Right cardiac atrium (tissue), 5 donors: Measurements from ENCODE around the gene MTA3. TPM values are rescaled to one million over a fixed set of nuclear protein-coding genes. Genes with fewer than 3 reads are reported as not detected.
A peak's percentile ranks its signal among the peaks of the same experiment; 100 is the strongest.

Experiments used
- ATAC-seq, 2 donors: fragments of 200-7000 bp; cut with Tn5 transposase; one replicate each; pipeline versions ENCODE4 v1.8.0 to v1.9.1; 2020; ENCODE audit warnings: moderate library complexity in 2 of 2, mild to moderate bottlenecking in 1 of 2
- DNase-seq, 3 donors: peaks; one replicate each; pipeline ENCODE4 v3.0.0-alpha.2; 2020
- H3K27ac ChIP-seq: one replicate; pipeline ENCODE4 v1.5.1; 2013; ENCODE audit warnings: mild to moderate bottlenecking, low read length, control low read depth, moderate library complexity
- H3K27me3 ChIP-seq: one replicate; pipeline ENCODE4 v1.6.1; 2013; ENCODE audit not compliant: control insufficient read depth, insufficient read depth
- H3K4me1 ChIP-seq: one replicate; pipeline ENCODE4 v1.6.1; 2013; ENCODE audit warnings: low read length; ENCODE audit not compliant: control insufficient read depth, insufficient read depth
- H3K4me3 ChIP-seq: one replicate; pipeline ENCODE4 v1.5.1; 2013; ENCODE audit warnings: low read length, control low read depth
- H3K9me3 ChIP-seq: one replicate; pipeline ENCODE4 v1.6.1; 2013; ENCODE audit warnings: low read length; ENCODE audit not compliant: control insufficient read depth
- WGBS: extraction: QIAGEN DNeasy Blood & Tissue Kit; methylation state at CpG from one replicate; pipeline ENCODE4 v1.1.7; 2013; 5-methylcytosine and 5-hydroxymethylcytosine counted together
- intact Hi-C, 4 donors: fragments of 100-400 bp; cut with DNase I; formaldehyde crosslinking; loops; one replicate each; pipeline versions ENCODE4 v1.11.0 to v1.14.0; 2022 to 2023
- polyA plus RNA-seq: library from polyadenylated mRNA; stranded (reverse); fragments of 200-250 nt; gene quantifications from one replicate; pipeline ENCODE4 v1.2.3, GENCODE V29; 2013
- total RNA-seq, 4 donors: library from RNA; stranded (reverse); fragmentation: NEBNext Ultra II Directional; extraction: Animal tissue kit (Norgen Biotek cat#: 25700); gene quantifications; one replicate each; pipeline ENCODE4 v1.2.1, GENCODE V29; 2021
- donor health status: healthy with polysubstance abuse.
- donor health status: DM: no; HTN: yes; CAD: no.
- donor health status: DM: no; HTN: no; CAD: no.
- donor health status: DM: no; HTN: yes; CAD: no; lungs with severe emphysema.
- donor health status: DM: yes; HTN: yes; CAD: no.

Gene MTA3
- total and polyA plus RNA-seq, 5 donors = 24.6 to 31.0 (median 27.6) TPM

DNA sequence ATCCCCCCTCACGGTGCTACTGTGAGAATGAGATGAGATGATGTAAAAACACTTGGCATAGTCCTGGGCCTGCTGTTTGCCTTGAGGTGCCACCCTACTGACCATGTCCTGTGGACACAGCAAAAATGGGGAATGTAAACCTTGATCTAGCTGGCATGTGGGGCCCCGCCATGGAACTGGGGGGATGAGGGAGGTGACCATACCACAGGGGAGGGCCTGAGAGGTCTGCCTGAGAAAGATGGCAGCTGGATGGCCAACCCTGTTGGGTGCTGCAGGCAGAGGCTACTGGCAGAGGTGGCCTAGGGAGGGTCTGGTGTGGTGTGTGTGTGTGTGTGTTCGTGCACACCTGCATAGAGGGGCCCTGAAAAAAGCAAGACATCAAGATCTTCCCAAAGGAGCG is 223.2 kb downstream of the MTA3 start:
- no peak for DNase-seq
- no peak overlapping the region for H3K27ac ChIP-seq
- intact Hi-C loops = no loop called here
- no peak overlapping the region for H3K4me3 ChIP-seq
- no peaks in the 10 kb centered on the region for H3K27me3 ChIP-seq
- no peaks in the 10 kb centered on the region for H3K9me3 ChIP-seq
- WGBS = 65% methylated on average over 4 of the region's 4 CpGs
- H3K4me1 ChIP-seq = peaks cover 2% of the 10 kb centered on the region
- no peak for ATAC-seq

DNA sequence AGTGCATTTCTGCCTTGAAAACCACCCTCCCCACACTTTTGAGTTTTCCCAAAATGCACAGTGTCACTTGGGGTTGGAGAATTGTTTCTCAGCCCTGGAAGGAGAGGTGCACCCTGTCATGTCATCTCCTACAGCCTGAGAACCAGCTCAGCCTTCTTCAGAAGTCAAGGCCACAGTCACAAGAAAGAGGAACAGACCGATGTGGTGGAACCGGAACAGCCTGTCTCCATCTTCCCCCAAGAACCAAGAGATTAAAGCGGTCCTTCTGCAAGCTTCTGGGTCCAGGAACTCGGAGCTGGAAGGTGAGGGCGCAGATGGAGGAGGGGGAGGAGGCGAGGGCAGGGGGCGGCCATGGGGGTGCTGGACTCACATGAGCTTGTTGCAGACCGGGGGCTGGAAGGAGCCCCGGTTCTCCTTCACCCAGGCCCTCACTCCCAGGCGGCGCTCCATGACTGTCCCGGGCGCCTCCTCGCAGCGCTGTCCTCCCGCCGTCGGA is 223.7 kb downstream of the MTA3 start:
- Histone ChIP-seq H3K4me1 (peaks cover 2% of the 10 kb centered on the region), H3K27me3 (no peaks in the 10 kb centered on the region), H3K9me3 (no peaks in the 10 kb centered on the region), H3K4me3 (peak overlapping the region; percentile 68), H3K27ac (peak overlapping the region; percentile 34)
- 8% methylated on average over 18 of the region's 18 CpGs for WGBS
- DNase-seq (no peak), ATAC-seq (peak; percentile 76 to 79)
- intact Hi-C loops = no loop called here

DNA sequence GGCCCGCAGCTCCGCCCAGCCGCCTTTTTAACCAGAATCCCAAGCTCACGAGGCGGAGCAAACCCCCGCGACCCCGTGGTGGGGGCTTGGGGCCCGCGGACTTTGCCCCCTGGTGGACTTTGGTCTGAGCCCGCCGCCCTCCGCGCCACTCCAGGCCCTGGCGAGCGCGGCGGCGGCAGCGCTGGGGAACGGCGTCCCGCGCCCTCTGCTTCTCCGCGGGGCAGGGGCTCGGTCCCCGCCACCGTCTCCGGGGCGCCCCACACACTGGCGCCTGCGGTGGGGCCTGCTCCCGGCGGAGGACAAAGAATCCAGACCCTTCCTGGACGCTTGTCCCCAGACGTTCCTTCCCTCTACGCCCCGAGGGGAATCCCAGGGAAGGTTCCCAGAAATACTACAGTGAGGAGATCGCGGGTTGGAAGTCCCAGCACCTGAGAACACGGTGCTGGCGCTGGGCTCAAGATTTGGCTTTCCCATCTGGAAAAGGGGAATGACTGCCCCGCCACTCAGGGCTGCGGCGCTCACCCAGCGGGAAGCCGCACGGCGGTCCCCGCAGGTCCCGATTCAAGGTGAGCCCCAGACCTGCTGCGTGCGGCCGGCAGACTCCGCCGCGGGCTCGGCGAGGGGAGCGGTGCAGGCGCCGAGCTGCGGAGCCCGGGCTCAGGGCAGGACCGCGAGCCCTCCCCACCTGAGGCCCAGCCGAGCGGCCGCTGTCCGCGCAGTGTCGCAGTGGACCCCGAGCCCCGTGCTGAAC is 224.3 kb downstream of the MTA3 start, which contains the start of gene HAAO:
TSS of gene HAAO (minus strand) at position 1 of the 751 bp plus-strand sequence. CDS start 47 bp downstream, outside the sequence.
- under 1% methylated on average over 75 of the region's 75 CpGs for WGBS
- intact Hi-C loops = no loop called here
- H3K4me3 ChIP-seq = peak within 1 kb of the TSS; percentile 68
- H3K4me1 ChIP-seq = peaks cover 2% of the 10 kb centered on the region
- H3K27me3 ChIP-seq = no peaks in the 10 kb centered on the region
- peak within 1 kb of the TSS; percentile 34 for H3K27ac ChIP-seq
- H3K9me3 ChIP-seq = no peaks in the 10 kb centered on the region
- DNase-seq = peak; percentile 66 to 90 (median 89)
- peak; percentile 63 to 73 for ATAC-seq

DNA sequence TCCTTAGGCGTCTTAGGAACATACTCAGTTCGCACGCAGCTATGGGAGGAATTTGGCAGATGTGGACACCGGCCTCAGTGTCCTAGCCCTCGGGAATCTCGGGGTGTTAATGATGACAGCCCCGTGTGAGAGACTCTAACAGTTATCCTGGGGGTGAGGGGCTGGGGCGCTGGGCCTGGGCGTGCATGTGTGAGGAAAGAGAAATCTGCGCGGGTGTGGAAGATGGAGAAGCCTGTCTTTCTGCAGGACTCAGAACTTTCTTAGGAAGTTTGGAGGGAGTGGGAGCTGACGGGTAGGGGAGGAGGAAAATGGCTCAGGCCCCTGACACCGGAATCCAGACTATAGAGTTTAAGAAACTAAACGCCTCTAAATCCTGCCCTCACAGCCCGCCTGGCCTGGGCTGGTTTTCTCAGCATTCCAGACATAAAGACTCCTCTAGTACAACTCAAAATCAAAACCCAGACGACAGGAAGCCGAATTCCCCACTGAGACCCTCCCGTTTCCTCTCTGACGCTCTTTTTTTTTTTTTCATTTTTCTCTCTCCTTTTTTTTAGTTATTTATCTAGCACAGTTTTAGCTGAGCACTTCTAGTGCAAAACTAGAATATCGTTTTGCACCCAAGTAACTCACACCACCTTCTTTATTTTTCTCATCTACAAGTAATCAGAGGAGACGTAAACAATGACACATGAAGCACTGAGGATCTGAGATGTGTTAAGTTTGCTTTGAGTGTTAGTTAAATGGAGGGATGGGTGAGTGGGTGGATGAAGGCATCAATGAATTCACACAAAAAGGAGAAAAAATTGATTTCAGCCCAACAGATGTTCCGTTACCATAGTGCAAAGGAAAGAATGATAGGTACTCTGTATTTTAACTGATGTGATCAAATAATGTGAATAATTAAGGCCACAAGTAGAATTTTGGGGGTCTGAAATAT is 225.2 kb downstream of the MTA3 start:
- ATAC-seq = peak in 1 of 2 donors; percentile 4
- peak overlapping the region; percentile 34 for H3K27ac ChIP-seq
- H3K4me1 ChIP-seq = peaks cover 2% of the 10 kb centered on the region
- whole genome bisulfite sequencing = 25% methylated on average over 22 of the region's 22 CpGs
- intact Hi-C loops = no loop called here
- H3K27me3 ChIP-seq = no peaks in the 10 kb centered on the region
- DNase-seq = peak in 2 of 3 donors; percentile 58 to 70
- H3K4me3 ChIP-seq = peak overlapping the region; percentile 68
- H3K9me3 ChIP-seq = no peaks in the 10 kb centered on the region

DNA sequence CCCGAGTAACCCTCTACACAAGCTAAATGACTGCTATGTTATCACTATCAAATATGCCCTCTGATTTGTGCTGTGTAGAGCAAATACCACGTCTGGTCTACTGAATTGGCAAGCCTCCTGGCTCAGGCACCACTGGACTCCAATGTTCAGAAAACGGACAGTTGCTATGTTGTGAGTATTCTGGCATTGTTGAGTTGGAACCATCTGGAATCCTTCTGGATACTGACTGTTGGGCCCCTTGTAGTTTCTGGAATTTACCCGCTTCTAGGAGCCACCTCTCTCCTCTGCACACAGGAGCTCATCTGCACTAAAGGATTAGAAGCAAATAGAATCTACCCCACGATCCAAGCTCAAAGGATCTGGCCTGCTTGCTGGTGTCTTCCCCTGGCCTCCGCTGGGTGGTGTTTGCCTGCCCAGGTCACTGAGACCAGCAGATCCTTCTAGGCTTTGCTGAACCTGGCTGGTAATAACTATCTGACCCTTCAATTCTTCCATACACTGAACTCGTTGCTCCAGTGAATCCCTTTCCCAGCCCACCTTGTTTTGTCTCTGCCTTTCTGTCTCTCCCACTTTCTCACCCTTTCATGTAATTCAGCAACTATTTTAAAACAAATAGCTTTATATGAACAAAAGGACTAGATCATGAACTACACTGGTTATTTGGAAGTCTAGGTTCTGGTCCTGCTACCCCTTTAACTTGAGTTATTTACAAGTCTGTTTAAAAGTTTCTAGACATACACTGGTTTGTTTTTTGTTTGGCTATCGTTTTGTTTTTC is 226.0 kb downstream of the MTA3 start:
- peak in 2 of 3 donors; percentile 33 to 66 for DNase-seq
- H3K4me3 ChIP-seq = no peak overlapping the region
- ATAC-seq = peak; percentile 8 to 27
- intact Hi-C loops = no loop called here
- H3K9me3 ChIP-seq = no peaks in the 10 kb centered on the region
- H3K4me1 ChIP-seq = peaks cover 2% of the 10 kb centered on the region
- 63% methylated on average over 8 of the region's 8 CpGs for WGBS
- no peaks in the 10 kb centered on the region for H3K27me3 ChIP-seq
- no peak overlapping the region for H3K27ac ChIP-seq

DNA sequence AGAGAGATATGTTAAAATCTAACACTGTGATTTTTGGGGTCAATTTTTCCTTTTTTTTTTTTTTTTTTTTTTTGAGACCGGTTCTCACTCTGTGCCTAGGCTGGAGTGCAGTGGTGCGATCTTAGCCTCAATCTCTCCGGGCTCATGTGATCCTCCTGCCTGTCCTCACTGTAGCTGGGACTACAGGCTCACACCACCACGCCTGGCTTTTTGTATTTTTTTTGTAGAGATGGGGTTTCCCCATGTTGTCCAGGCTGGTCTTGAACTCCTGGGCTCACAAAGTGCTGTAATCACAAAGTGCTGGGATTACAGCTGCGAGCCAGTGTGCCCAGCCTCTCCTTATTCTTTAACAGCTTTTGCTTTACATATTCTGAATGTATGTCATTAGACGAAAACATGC is 226.8 kb downstream of the MTA3 start:
- no peaks in the 10 kb centered on the region for H3K9me3 ChIP-seq
- no peak overlapping the region for H3K27ac ChIP-seq
- ATAC-seq (no peak), DNase-seq (no peak)
- H3K4me3 ChIP-seq = no peak overlapping the region
- no peaks in the 10 kb centered on the region for H3K27me3 ChIP-seq
- H3K4me1 ChIP-seq = peaks cover 2% of the 10 kb centered on the region
- WGBS = 91% methylated on average over 6 of the region's 6 CpGs
- intact Hi-C loops = no loop called here

DNA sequence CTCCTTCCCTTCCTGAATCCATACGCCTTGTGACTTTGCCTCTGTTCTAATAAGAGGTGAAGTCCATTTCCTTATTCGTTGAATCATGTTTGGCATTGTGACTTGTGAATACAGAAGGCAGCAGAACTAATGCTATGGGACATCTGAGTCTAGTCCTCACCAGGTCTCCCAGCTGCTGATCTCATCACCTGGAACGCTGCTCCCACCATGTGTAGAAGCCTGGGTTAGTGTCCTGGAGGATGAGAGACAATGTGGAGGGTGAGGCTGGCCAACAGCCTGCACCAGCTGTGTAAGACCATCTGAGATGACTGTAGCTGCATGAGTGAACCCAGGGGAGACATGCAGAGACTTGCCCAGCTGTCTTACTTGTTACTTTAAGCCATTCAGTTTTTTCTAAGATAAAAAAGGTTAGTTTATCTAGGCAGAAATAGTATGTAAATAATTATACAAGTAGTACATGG is 227.4 kb downstream of the MTA3 start:
- DNase-seq = no peak
- Histone ChIP-seq H3K27ac (no peak overlapping the region), H3K9me3 (no peaks in the 10 kb centered on the region), H3K4me1 (peaks cover 2% of the 10 kb centered on the region), H3K27me3 (no peaks in the 10 kb centered on the region), H3K4me3 (no peak overlapping the region)
- WGBS = 33% methylated on average over 3 of the region's 3 CpGs
- ATAC-seq = no peak
- intact Hi-C loops = no loop called here

DNA sequence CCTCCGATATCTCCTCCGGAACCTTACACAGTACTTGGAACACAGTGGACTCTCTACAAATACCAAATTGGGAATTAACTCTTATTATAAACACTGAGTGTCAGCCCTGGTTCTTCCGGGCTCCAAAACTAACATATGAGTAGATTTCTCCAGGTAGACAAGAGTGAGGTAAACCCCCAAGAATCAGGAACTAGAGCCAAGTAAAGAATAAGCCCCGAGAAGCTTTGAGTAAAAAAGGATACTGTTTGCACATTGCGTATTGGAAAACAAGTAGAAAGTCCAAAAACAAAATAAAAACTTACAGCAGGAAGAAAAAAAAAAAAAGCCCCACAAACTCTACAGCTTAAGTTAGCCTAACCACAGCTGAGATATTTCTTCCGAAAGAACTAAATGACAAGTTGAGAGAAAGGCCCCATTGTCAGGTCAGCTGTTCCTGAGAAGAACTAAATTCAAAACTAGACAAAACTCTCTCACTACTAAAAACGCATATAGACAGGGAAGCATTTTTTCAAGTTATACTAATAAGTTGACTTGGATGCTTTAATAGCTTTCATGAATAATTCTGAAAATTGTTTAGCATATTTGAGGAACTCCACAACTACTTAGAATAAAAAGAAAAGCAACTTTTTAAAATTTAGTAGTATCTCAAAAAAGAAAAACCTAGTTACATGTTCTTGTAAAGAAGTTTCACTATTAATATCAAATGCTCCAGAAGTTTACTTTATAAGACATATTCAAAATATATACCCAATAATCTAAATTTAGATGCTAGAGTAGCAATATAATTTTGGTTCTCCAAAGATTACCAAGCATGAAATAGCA is 228.2 kb downstream of the MTA3 start:
- peaks cover 3% of the 10 kb centered on the region for H3K4me1 ChIP-seq
- WGBS = 61% methylated on average over 7 of the region's 7 CpGs
- intact Hi-C loops = no loop called here

DNA sequence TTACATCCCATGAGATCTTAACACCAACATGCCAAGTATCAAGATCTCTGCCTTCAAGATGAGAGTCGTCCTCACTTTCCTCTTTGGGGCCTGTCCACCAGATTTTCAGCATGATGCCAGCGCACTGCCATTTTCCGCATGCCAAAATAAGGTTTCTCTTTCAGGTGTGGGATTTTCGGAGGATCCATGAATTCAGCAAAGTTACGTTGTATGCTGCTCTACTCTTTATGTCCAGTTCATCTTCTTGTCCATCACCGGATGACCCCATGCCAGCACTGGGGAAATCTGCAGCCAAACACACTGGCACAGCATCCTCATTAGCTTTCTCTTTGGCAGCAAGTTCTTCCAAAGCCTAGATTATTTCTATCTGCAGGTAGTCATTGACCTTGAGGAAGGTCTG is 228.8 kb downstream of the MTA3 start:
- no peak overlapping the region for H3K27ac ChIP-seq
- WGBS = 80% methylated on average over 6 of the region's 6 CpGs
- no peaks in the 10 kb centered on the region for H3K27me3 ChIP-seq
- DNase-seq (no peak), ATAC-seq (no peak)
- intact Hi-C loops = no loop called here
- H3K4me3 ChIP-seq = no peak overlapping the region
- peaks cover 2% of the 10 kb centered on the region for H3K4me1 ChIP-seq
- H3K9me3 ChIP-seq = no peaks in the 10 kb centered on the region

More for the DNA sequence above, 228.2 kb downstream of the MTA3 start:
- Histone ChIP-seq H3K27ac (no peak overlapping the region), H3K9me3 (no peaks in the 10 kb centered on the region), H3K4me3 (no peak overlapping the region), H3K27me3 (no peaks in the 10 kb centered on the region)
- DNase-seq (no peak), ATAC-seq (no peak)

DNA sequence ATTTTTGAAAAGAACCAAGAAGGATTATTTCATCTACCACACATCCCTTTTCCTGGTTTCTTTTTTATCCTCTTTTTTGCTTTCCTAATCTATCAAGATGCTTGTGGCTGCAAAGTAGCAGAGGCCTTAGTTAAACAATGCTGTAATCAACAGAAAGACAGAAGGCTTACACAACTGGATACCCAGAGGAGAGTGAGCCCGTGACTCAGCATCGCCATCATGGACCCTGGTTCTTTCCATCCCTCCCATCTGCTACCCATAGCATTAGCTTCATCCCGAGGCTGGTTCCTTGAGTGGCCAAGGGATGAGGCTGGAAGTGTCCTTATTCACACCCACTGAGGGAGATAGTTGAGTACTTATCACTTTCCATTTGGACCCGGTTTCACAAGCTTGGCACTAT is 231.4 kb downstream of the MTA3 start:
- H3K27ac ChIP-seq = no peak overlapping the region
- DNase-seq (no peak), ATAC-seq (no peak)
- no peaks in the 10 kb centered on the region for H3K9me3 ChIP-seq
- H3K4me1 ChIP-seq = peaks cover 2% of the 10 kb centered on the region
- intact Hi-C loops = no loop called here
- no peak overlapping the region for H3K4me3 ChIP-seq
- WGBS = 64% methylated on average over 4 of the region's 4 CpGs
- no peaks in the 10 kb centered on the region for H3K27me3 ChIP-seq
